ENCODE results near the gene TMTC1. TPM values are rescaled to one million over a fixed set of nuclear protein-coding genes. Genes with fewer than 3 reads are reported as not detected.

TMTC1 gene
- total RNA-seq, 1 experiment from 2014 or later: 6.1 TPM

DNA sequence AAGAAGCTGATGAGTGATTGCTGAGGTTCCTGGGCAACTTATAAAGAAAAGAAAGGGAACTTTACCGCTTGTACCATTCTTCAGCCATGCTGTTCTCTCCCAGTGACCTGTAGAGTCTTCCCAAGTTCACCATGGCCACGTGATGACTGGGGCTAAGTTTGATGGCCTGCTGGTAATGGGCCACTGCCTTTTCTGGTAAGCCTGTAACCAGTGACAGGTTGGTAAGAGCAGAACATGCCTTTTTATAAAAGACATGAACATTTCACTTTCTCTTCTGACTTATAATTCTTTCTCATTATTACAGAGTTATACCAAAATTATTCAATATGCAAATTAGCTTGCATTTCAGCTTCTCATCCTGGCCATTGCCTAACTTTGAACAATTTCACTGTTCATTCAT is 265.3 kb downstream of the TMTC1 start:
- no peak overlapping the region for H3K27ac ChIP-seq (ENCODE audit: low read depth, low read length, poor library complexity, severe bottlenecking)
- H3K36me3 ChIP-seq (ENCODE audit: insufficient read depth, low read length, poor library complexity, severe bottlenecking): no peaks in the 10 kb centered on the region
- H3K9me3 ChIP-seq (ENCODE audit: low read depth, low read length, poor library complexity, severe bottlenecking): no peaks in the 10 kb centered on the region
- H3K4me1 ChIP-seq (ENCODE audit: insufficient read depth, low read length, poor library complexity, severe bottlenecking): no peaks in the 10 kb centered on the region
- no peak for DNase-seq (ENCODE audit: low spot score)
- BruUV-seq (replicated peaks): no TSS peak
- no peak overlapping the region for H3K4me3 ChIP-seq (ENCODE audit: low read depth, low read length, poor library complexity, severe bottlenecking)
- intact Hi-C loops (cut with micrococcal nuclease; ENCODE audit: unreplicated experiment): loop anchor here (5.0 to 10.0 kb wide), 3 partner anchors 204 to 769 kb away; no protein-coding TSS in a partner anchor
- ChIA-PET CTCF (no interaction called here), POLR2A (ENCODE audit: low non-redundant PET) (no interaction called here)
- TF ChIP-seq CTCF (conservative IDR thresholded peaks at IDR 0.05; ENCODE audit: low read depth, low read length) (no peak), EZH2 (IDR thresholded peaks at IDR 0.05; ENCODE audit: borderline replicate concordance, low read depth, low read length, poor library complexity, severe bottlenecking) (no peak)
- no peaks in the 10 kb centered on the region for H3K27me3 ChIP-seq (replicated peaks; ENCODE audit: insufficient read depth, low read depth, low read length, poor library complexity)

- DNase-seq (ENCODE audit: low spot score): peak; percentile 5
- no peak overlapping the region for H3K4me3 ChIP-seq (ENCODE audit: low read depth, low read length, poor library complexity, severe bottlenecking)
- ChIA-PET POLR2A (ENCODE audit: low non-redundant PET) (no interaction called here), CTCF (no interaction called here)
- TF ChIP-seq CTCF (conservative IDR thresholded peaks at IDR 0.05; ENCODE audit: low read depth, low read length): no peak; the same call in 1 of the 2 replicates
- TF ChIP-seq EZH2 (IDR thresholded peaks at IDR 0.05; ENCODE audit: borderline replicate concordance, low read depth, low read length, poor library complexity, severe bottlenecking): no peak
- BruUV-seq (replicated peaks): no TSS peak
- H3K27ac ChIP-seq (ENCODE audit: low read depth, low read length, poor library complexity, severe bottlenecking): no peak overlapping the region
- H3K9me3 ChIP-seq (ENCODE audit: low read depth, low read length, poor library complexity, severe bottlenecking): no peaks in the 10 kb centered on the region
- intact Hi-C loops (cut with micrococcal nuclease; ENCODE audit: unreplicated experiment): loop anchor here (5.0 to 10.0 kb wide), 3 partner anchors 202 to 770 kb away; no protein-coding TSS in a partner anchor
- H3K4me1 ChIP-seq (ENCODE audit: insufficient read depth, low read length, poor library complexity, severe bottlenecking): no peaks in the 10 kb centered on the region
- no peaks in the 10 kb centered on the region for H3K36me3 ChIP-seq (ENCODE audit: insufficient read depth, low read length, poor library complexity, severe bottlenecking)
- no peaks in the 10 kb centered on the region for H3K27me3 ChIP-seq (replicated peaks; ENCODE audit: insufficient read depth, low read depth, low read length, poor library complexity)
Observed at GRCh38 chr12:29517264-29517663, 266.5 kb downstream of the TMTC1 start.

GRCh38 chr12:29516431-29516875 is 267.3 kb downstream of the TMTC1 start:
- ChIA-PET POLR2A (ENCODE audit: low non-redundant PET) (no interaction called here), CTCF (no interaction called here)
- H3K27me3 ChIP-seq (replicated peaks; ENCODE audit: insufficient read depth, low read depth, low read length, poor library complexity): no peaks in the 10 kb centered on the region
- no peak for DNase-seq (ENCODE audit: low spot score)
- H3K4me1 ChIP-seq (ENCODE audit: insufficient read depth, low read length, poor library complexity, severe bottlenecking): no peaks in the 10 kb centered on the region
- no peaks in the 10 kb centered on the region for H3K36me3 ChIP-seq (ENCODE audit: insufficient read depth, low read length, poor library complexity, severe bottlenecking)
- BruUV-seq (replicated peaks): no TSS peak
- no peak overlapping the region for H3K27ac ChIP-seq (ENCODE audit: low read depth, low read length, poor library complexity, severe bottlenecking)
- no peak overlapping the region for H3K4me3 ChIP-seq (ENCODE audit: low read depth, low read length, poor library complexity, severe bottlenecking)
- intact Hi-C loops (cut with micrococcal nuclease; ENCODE audit: unreplicated experiment): loop anchor here (5.0 to 10.0 kb wide), 3 partner anchors 202 to 771 kb away; no protein-coding TSS in a partner anchor
- no peak for TF ChIP-seq CTCF (conservative IDR thresholded peaks at IDR 0.05; ENCODE audit: low read depth, low read length)
- no peak for TF ChIP-seq EZH2 (IDR thresholded peaks at IDR 0.05; ENCODE audit: borderline replicate concordance, low read depth, low read length, poor library complexity, severe bottlenecking)
- H3K9me3 ChIP-seq (ENCODE audit: low read depth, low read length, poor library complexity, severe bottlenecking): no peaks in the 10 kb centered on the region
